HG02571 (cell line): ENCODE data around the gene CACNA2D1.
"Not testable (repeated sequence)": the region's sequence is repeated elsewhere in the genome, so short reads cannot be mapped to it uniquely, and the experiment has no call there.

Experiments
- ATAC-seq: cut with Tn5 transposase; IDR thresholded peaks from one replicate; pipeline ENCODE4 v1.9.1; 2021; ENCODE audit warnings: mild to moderate bottlenecking, moderate library complexity; ENCODE audit not compliant: unreplicated experiment

The CACNA2D1 gene

DNA sequence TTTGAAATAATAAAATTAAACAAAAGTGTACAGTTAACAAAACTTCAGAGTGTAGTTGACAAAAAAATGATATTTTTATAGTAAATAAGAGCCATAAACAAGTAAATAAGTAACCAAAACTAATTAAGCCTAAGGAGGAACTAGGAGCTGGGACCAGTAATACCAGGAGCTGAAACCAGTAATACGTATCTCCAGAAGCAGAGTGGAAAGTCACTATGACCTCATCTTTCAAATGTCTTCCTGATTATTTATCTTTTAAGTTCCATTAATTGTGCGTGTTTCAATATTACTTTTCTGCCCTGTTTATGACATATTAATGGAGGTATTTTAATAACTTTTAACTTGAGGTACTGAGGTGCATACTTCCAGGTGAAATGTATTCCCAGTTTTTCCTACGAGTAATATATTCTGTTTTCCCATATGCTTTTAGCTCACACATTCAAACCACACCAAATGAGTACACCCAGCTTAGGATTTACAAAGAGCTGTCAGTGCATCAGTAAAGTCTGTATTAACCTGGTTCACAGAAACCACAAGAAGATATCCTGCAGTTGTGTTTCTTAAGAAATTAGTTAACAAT, 390.0 kb downstream of the CACNA2D1 start:
- no peak for ATAC-seq

DNA sequence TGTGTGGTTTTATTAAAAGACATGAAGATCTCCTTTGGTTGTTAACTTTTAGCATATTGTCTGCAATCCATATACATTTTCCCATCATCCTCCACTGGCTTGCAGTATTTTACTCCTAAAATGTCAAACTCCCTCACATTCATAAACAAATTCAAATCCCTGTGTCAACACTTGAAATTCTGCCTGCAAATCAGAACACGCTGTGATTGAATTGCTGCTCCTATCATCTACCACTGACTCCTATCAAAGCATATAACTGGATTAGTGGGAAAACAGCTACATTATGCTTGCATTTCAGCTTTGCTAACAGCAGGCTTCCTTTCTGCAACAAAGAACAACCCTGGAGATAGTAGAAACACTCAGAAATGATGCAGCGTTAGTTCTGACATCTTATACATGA, 392.0 kb downstream of the CACNA2D1 start:
- no peak for ATAC-seq

DNA sequence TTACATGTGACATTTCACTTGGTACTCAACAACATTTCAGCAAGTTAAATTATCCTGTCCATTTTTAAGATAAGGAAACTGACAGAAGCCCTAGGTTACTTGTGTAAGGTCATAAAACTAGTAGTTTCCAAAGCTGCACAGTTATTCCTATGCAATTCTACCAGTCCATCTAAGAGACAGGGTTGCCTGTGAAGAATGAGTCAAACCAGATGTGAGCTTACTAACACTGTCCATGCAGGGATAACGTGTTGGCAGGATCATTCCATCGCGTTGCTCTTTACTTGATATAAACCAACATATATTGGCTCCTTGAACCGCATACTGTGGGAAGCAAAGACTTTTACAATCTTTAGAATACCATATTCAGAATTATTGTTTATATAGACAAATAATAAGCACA, 392.8 kb downstream of the CACNA2D1 start:
- no peak for ATAC-seq

DNA sequence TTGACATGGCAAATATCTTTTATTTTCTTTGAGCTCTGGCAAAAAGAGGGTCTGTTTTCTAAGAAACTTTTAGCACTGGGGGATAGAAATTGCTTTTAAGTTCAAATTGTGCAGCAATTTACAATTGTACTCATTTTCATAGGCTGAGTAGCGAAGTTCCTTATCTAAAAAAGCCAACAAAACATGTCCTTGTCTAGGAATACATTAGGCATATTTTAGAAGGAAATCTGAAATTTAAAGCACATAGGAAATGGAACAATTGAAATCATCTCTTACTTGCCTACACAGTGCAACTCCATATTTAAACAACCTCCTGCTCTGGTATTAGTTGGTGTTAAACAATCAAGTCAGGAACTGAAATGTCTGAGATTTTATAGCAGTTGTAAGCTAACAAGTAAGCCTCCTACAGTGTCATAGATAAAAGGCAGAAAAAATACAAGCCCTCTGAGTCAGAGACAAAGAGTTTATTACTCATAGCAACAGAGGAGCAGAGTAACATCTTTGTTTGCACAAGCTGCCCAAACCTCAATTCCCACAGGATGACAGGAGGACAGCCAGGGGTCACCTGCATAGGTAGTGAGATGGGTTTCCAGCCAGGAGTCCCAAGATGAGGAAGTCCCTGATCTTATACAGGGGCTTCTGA, 393.6 kb downstream of the CACNA2D1 start:
- ATAC-seq: no peak

DNA sequence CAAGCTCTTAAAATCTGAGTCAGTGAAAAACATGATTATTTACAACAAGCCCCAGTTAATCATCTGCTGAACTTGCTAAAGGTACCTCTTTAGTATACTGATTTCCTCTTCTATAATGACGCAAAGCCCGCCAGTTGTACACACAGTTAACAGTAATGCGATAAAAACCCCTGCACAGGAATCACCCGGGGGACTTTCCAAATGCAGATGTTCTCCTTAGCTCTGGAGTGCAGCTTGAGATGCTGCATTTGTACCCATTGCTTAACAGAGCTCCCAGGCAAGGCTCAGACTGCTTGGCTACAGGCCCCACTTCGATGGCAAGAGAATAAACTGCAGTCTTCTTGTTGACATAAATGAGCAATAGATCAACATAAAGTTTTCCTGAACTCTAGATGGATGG, 394.1 kb downstream of the CACNA2D1 start:
- ATAC-seq: no peak

DNA sequence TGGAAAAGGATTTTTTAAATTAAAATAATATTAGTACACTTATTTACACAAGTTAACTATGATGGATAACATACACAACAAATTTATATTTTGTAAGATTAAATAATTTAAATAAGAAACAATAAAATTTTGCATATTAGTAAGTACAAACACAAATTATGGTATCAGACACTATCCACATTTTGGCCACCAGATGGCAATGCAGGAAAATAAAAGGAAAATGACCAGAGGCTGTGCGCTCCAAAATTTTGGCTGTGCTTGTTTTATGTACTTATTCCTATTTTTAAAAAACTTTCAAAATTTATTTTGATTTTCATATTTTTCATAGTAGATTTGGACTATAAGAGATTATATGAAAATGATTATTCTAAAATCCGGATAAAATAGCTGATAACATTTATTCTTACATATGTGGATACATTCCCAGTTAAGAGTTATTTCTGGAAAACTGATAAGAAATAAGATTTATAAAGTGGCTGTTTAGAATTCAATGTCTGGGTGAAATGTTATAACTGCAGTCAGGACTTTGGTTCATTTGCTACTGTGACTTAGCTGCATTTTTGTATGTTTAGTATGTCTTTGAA, 399.0 kb downstream of the CACNA2D1 start:
- no peak for ATAC-seq

DNA sequence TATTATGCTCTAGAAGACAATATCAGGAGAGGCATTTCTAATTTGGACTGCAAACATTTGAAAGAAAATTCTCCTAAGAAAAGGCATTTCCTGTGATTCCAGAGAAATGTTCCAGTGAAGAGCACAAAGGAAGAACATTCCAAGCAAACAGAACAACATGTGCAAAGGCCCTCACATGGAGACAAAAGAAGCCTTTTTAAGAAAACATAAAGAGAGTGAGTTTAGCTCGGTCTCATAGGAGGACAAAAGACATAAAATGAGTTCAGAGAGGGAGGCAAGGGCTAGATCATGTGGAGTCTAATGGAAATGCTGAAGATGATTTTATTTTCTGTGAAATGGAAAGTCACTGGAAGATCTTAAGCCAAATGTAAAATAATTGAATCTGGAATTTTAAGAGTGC, 404.0 kb downstream of the CACNA2D1 start:
- no peak for ATAC-seq

DNA sequence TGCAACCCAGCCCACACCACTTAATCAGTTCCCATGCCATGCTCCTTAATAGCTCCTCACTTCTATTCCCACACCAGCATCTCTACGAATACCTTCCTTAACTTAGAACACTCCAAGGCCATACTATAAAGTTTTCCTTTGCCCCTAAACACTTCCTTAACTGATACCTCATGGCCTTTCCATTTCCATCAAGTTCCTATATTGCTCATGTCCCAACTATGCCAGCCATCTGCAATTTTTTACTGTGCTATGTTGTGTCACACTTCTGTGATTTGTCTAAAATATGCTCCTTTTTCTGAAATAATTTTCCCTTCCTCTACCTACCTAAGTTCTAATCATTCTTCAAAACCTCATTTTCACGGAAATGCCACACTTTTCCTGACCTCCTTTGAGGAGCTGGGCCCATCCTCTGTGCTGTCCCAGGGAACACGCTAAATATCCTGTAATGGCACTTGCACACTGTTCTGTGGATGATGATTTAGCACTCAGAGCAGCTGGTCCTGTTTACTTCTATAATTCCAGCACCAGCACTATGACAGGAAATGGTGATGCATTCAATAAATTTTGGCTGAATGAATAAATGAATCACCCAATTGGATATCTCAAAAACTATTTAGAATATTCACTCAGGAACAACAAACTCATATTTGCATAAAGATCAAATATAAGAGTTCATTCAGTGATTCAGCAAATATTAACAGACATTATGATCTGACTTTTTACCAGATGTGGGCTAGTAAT, 407.3 kb downstream of the CACNA2D1 start:
- ATAC-seq: no peak

DNA sequence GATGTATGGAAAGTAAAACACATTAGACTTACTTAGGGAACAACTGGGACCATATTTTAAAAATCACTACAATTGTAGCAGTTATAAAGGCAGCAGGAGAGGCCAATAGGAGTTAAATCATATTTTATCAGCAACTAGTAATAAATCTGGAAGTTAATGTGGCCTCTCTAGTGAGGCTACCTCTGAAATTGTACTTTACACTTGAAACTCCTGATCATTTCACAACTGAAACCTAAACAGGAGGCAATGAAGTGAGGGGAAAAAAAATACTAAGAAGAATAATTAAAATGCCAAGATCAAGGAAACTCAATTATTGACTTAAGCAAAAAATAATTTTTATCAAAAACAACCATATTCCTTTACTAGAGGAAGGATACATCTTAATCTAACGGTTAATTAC, 408.1 kb downstream of the CACNA2D1 start:
- no peak for ATAC-seq

DNA sequence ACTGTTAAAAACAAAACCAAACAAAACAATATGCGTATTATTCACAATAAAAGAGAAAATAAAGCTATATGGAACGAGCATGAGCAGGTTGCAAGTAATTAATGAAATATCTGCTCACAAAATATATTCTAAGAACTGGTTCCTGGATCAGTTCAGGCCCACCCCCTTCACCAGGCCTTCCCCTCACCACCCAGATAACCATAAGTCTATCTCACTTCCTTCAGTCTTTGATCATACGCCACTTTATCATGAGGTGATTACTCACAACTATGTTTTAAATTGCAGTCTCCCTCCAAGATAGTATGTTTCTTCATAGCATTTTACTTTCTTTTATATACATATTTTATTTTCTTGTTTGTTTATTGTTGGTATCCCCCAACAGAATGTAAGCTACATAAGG, 410.7 kb downstream of the CACNA2D1 start:
- ATAC-seq: no peak

DNA sequence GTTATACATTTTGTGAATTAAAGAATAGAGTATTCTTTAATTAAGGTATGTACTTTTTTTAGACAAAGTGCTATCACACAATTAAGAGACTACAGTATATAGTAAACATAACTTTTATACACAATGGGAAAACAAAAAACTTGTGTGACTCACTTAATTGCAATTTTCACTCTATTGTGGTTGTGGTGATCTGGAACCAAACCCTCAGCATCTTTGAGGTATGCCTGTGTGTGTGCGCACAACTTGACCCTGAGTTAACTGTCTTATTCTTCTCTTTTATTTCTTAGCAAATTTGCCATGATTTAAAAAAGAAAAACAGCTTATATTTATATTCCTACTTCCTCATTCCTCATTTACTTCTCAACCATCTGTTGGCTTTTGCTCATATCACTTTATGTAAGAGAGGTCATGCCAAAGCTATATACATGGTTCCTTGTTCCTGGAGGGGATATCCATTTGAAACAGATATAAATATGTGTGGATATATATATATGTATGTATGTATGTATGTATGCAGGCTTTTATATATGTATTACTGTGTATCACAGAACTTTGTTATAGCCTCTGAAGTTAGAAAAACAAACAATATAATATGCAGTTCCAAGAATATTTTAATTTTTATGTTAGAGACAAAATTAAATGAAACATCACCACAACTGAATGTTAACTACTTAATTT, 414.2 kb downstream of the CACNA2D1 start:
- no peak for ATAC-seq

DNA sequence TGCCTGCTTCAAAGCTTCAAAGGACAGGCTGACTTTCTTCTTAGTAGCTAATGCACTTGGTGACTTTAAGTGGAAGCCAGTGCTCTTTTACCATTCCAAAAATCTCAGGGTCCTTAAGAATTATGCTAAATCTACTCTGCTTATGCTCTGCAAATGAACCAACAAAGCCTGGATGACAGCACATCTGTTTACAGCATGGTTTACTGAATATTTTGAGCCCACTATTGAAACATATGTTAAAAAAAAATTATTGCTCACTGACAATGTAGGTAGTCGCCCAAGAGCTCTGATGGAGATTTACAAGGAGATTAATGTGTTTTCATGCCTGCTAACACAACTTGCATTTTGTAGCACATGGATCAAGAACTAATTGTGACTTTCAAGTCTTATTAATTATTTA, 415.5 kb downstream of the CACNA2D1 start:
- ATAC-seq: no peak

DNA sequence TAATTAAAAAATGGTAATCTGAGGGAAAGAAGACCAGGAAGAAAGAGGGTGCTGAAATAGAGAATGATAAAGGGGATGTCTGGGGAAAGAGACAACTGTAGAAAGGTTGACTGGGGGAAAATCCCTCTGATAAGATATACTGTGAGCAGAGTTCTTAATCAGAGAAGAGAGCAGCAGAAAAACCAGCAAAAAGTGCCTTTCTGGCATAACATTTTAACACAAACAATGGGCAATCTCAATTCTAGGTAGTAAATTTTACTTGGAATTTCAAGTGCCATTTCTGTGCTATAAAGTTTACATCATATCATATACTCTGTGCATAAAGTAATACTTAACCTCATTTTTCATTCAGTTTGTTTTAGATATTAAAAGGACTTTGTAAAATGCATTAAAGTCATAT, 421.9 kb downstream of the CACNA2D1 start:
- ATAC-seq: no peak

DNA sequence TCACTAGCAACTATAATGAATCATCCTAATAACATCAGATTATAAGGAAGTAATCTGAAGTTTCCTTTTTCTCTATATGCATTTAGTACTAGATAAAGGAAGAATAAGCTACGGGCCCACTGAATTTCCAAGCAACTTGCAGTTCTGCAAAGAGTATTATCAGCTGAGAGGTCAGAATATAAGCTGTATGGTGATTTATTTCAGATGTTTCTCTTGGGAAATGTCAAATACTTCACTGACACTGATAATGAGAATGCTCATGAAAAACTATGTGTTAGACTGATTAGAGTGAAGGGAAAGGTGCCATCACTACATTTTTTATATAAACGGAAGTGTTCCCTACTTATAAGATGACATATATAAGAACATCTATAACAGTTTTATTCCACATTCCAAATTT, 422.5 kb downstream of the CACNA2D1 start:
- no peak for ATAC-seq

DNA sequence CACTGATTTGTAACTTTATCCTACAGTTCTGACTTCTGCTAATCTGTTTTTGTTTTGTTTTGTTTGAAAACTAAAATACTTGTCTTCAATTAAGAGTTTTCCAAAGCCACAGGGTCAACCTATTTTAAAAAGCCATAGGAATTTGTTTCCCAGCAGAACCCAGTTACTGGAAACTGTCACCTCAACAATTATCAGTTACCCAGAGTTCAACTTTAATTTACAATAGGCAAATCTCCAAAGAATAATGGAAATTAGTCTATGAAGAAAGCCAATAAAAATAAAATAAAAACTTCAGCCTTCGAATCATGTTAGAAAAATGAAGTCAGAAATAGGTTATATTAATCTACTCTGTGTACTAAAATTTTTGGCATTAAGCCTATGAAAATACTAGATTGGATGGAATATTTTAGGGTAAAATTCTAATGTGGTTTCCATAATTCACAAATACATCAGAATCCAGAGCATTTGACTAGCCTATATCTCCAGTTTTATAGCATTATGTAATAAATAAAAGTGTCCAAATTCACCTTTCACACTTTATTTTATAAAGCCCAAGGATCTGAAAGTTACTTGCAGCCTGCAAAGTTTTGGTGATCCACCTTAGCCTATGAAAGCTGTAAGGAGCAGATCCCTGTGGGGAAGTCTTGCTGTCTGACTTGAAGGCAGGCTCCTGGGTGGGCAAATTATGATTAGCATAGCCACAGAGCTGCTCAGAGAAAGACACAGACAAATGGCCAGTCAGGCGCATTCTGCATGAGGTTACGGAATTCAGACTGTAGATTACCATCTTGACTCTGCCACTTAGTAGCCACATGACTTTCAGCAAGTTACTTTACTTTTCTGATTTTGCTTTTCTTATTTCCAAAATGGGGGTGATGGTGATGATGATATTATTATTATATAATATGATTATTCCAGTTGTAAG, 423.8 kb downstream of the CACNA2D1 start:
- no peak for ATAC-seq

DNA sequence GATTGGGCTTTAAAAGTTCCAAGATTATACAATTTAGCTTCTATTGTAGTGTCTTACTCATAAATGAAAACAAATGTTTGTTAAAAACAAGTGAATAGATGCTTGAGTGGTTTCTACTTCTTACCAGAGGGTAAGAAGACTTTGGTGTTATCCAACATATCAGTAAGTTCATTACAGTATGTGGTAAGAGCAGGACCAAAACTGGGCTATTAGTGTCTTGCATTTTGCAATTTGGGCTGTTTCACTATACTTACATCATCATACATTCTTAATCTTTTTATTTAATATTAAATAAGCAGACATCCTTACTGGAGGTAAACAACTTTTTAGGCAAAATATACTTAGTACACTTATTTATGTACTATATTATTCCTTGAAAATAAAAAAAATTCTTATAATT, 425.4 kb downstream of the CACNA2D1 start:
- no peak for ATAC-seq

DNA sequence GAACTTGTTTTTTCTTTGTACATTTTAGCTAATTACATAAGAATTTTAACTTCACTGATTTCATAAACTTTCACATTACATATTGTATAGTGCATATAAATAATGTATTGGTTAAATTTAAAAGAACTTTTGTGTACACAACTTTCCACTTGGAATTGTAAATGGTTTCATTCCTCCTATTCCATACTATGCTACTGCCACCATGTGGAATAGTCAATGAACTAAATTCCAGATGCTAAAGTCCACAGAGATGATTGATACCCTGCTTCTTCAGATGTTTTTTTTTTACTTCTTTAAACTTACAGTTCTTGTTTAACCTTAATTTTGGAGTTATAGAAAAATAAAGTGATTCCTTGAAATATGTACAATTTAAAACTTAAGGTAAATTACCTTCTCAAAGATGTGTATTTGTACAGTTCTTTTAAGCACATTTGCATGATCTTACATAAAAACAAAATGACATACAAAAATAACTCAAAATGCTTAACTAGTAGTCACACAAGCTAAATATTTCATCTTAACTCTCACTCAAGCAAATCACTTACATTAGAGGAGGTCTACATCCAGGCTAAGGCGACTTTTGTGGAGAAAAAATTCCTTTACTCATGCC, 426.1 kb downstream of the CACNA2D1 start:
- no peak for ATAC-seq

DNA sequence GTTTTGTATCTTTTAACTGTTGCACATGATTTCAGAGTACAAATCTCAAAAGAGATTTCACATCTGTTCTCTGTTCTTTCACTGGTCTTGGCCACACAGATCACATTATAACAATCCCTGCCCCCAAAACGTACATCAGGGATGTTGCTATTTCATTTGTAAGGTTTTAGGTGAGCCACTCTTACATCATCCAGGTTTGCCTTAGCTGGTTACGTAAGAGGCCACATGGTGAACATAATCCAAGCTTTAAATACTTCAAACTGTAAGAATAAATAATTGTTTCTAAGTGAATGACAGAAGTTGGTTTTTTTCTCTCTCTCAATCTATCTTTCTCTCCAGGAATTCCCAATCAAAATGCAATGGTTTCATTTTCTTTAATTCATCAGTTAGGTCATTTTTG, 427.8 kb downstream of the CACNA2D1 start:
- ATAC-seq: no peak

DNA sequence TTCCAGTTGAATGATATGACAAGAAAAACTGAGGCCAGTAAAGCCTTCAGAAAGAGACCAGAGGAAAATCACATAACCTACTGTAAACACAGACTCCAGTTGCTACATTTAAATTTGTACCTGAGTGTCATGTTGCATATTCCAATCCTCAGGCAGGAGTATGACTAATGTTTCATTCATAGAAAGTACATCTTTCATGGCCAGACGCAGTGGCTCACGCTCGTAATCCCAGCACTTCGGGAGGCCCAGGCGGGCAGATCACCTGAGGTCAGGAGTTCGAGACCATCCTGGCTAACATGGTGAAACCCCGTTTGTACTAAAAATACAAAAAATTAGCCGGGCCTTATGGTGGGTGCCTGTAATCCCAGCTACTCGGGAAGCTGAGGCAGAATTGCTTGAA, 429.0 kb downstream of the CACNA2D1 start:
- not testable (repeated sequence) for ATAC-seq

DNA sequence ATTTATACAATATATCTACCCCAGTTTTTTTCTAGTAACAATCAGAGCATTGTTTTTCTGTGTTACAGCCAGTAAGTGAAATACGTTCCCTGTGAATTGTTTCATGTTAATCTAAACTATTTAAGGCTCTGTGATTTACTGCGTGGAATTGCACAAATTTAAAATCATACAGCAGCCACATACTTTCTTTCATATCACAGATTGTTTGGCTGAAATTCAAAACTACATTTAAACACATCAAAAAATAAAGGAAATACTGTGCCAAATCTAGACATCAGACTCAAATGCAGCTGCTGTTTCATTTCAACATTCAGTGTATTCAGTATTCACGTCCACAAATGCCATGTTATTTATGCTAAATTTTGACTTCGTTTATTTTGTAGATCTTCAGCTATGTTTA, 431.1 kb downstream of the CACNA2D1 start:
- no peak for ATAC-seq
